Activated CD4-positive, alpha-beta T cell treated with anti-CD3 and anti-CD28 coated beads, Interleukin-2, amount 50 U/mL, for 16 hours (primary cell): ENCODE results near the gene IMPACT.

Experiments
- DNase-seq: peaks from one replicate; pipeline ENCODE4 v3.0.0-alpha.2; 2020

The IMPACT gene

GRCh38 chr18:24482821-24483220, 56.4 kb downstream of the IMPACT start:
- DNase-seq: no peak

GRCh38 chr18:24485681-24486080, 59.2 kb downstream of the IMPACT start:
- DNase-seq: no peak

GRCh38 chr18:24486684-24487083, 60.2 kb downstream of the IMPACT start:
- DNase-seq: no peak

GRCh38 chr18:24488824-24489493, 62.5 kb downstream of the IMPACT start:
- peak; percentile 60 for DNase-seq

GRCh38 chr18:24490539-24490938, 64.1 kb downstream of the IMPACT start:
- DNase-seq: no peak

GRCh38 chr18:24491927-24492834, 65.7 kb downstream of the IMPACT start:
- peak; percentile 63 for DNase-seq

- DNase-seq: no peak
Measured at GRCh38 chr18:24494586-24494985, 68.1 kb downstream of the IMPACT start.

- no peak for DNase-seq
Measured at GRCh38 chr18:24497031-24497754, 70.7 kb downstream of the IMPACT start.

GRCh38 chr18:24499814-24500213, 73.3 kb downstream of the IMPACT start:
- no peak for DNase-seq

GRCh38 chr18:24500217-24500616, 73.7 kb downstream of the IMPACT start:
- DNase-seq: peak; percentile 27

- no peak for DNase-seq
Measured at GRCh38 chr18:24500766-24501165, 74.3 kb downstream of the IMPACT start.

- DNase-seq: no peak
Measured at GRCh38 chr18:24502667-24503523, 76.4 kb downstream of the IMPACT start.
